GM12875 (cell line): ENCODE measurements around the gene WDR26.

Source experiments
- H3K4me3 ChIP-seq: one replicate; pipeline ENCODE4 v1.5.1; 2011; ENCODE audit warnings: low read depth, low read length, control low read depth
- CTCF ChIP-seq: IDR thresholded peaks from 2 replicates; pipeline ENCODE4 v1.5.1; 2011; ENCODE audit warnings: low read depth, mild to moderate bottlenecking, control low read depth, inconsistent platforms, low read length, moderate library complexity, borderline replicate concordance; ENCODE audit not compliant: insufficient read depth

Gene WDR26

GRCh38 chr1:224407571-224408293 lies 26.9 kb downstream of the WDR26 start:
- no peak for TF ChIP-seq CTCF
- no peak overlapping the region for H3K4me3 ChIP-seq

- no peak for TF ChIP-seq CTCF
Observed at GRCh38 chr1:224406216-224406615, 28.4 kb downstream of the WDR26 start.

DNA sequence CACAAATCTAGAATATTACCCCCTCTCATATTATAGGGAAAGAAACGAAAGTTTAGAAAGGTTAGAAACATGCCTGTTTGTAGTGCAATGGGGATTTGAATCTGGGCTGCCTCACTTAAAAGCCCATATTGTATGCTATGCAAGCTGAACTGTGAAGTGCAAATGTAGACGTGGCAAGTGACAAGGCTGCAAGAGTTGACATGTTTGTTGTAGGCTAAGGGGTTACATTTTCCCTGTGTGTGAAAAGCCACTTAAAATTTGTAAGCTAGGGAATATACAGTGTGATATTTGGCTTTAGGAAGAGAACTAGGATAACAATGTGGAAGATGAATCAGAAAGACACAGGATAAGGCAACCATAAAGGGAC lies 29.0 kb downstream of the WDR26 start:
- no peak for TF ChIP-seq CTCF
- H3K4me3 ChIP-seq = no peak overlapping the region

More at GRCh38 chr1:224406216-224406615, 28.4 kb downstream of the WDR26 start:
- no peak overlapping the region for H3K4me3 ChIP-seq

DNA sequence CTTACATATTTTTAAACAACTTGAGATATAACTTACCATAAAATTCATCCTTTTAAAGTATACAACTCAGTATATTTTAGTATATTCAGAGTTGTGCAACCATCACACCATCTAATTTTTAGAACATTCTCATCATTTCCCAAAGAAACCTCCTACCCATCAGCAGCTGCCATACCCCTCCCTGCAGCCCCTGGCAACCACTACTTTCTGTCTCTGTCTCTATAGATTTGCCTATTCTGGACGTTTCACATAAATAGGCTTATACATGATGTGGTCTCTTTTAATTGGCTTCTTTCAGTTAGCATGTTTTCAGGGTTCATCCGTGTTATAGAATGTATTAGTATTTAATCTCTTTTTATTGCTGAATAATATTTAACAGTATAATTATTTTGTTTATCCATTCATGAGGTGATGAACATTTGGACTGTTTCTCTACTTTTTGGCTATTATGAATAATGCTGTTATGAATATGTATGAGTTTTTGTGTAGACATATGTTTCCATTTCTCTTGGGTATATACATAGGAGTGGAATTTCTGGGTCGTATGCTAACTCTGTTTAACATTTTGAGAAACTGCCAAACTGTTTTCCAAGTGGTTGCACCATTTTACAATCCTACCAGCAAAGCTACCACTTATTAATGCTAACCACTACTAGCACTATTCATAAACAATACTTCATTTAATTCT lies 29.5 kb downstream of the WDR26 start:
- H3K4me3 ChIP-seq = no peak overlapping the region
- no peak for TF ChIP-seq CTCF

- no peak overlapping the region for H3K4me3 ChIP-seq
- no peak for TF ChIP-seq CTCF
Observed at GRCh38 chr1:224402472-224403036, 32.0 kb downstream of the WDR26 start.

GRCh38 chr1:224399887-224400286 lies 34.7 kb downstream of the WDR26 start:
- no peak for TF ChIP-seq CTCF
- no peak overlapping the region for H3K4me3 ChIP-seq

- TF ChIP-seq CTCF = no peak
- no peak overlapping the region for H3K4me3 ChIP-seq
Observed at GRCh38 chr1:224393294-224393693, 41.3 kb downstream of the WDR26 start.
